Heart left ventricle (tissue), 16 donors: ENCODE data around the gene RIMS1. TPM values are rescaled to one million over a fixed set of nuclear protein-coding genes. Genes with fewer than 3 reads are reported as not detected.

Experiments
- ATAC-seq, 4 donors: fragments of 200-7000 bp; cut with Tn5 transposase; one replicate each; pipeline ENCODE4 v1.9.1; 2020 to 2022; ENCODE audit warnings: moderate library complexity in 4 of 4, mild to moderate bottlenecking in 3 of 4, moderate number of reproducible peaks in 1 of 4
- DNase-seq, 5 donors: peaks; one replicate each; pipeline ENCODE4 v3.0.0-alpha.2; 2020
- H3K27ac ChIP-seq, 12 donors: fragments of 200-600 bp; sonication (generic) in 4 of 12; one replicate each; pipeline versions ENCODE4 v1.5.0 to v1.8.0; 2016 to 2022; ENCODE audit warnings: mild to moderate bottlenecking in 2 of 12
- H3K27me3 ChIP-seq, 9 donors: fragments of 200-600 bp; sonication (generic) in 2 of 9; one replicate each; pipeline versions ENCODE4 v1.5.1 to v1.8.0; 2016 to 2022; ENCODE audit warnings: mild to moderate bottlenecking in 3 of 9
- H3K36me3 ChIP-seq, 9 donors: fragments of 200-600 bp; sonication (generic) in 2 of 9; one replicate each; pipeline versions ENCODE4 v1.5.0 to v1.8.0; 2018 to 2022; ENCODE audit warnings: mild to moderate bottlenecking in 2 of 9
- H3K4me1 ChIP-seq, 12 donors: fragments of 200-600 bp; sonication (generic) in 4 of 12; one replicate each; pipeline versions ENCODE4 v1.5.0 to v1.8.0; 2016 to 2022; ENCODE audit warnings: mild to moderate bottlenecking in 3 of 12
- H3K4me3 ChIP-seq, 12 donors: fragments of 200-600 bp; sonication (generic) in 4 of 12; one replicate each; pipeline versions ENCODE4 v1.5.0 to v1.8.0; 2017 to 2022; ENCODE audit warnings: mild to moderate bottlenecking in 9 of 12, moderate library complexity in 4 of 12
- H3K9me3 ChIP-seq, 12 donors: fragments of 200-600 bp; sonication (generic) in 4 of 12; one replicate each; pipeline versions ENCODE4 v1.5.0 to v1.8.0; 2016 to 2022; ENCODE audit warnings: mild to moderate bottlenecking in 1 of 12
- CTCF ChIP-seq, 12 donors: fragments of 200-600 bp; sonication (generic) in 4 of 12; IDR thresholded peaks; one replicate each; pipeline versions ENCODE4 v1.5.0 to v1.8.0; 2018 to 2022; ENCODE audit warnings: antibody characterized with exemption in 12 of 12, mild to moderate bottlenecking in 5 of 12
- POLR2A ChIP-seq, 2 donors: fragments of 450-650 bp; IDR thresholded peaks; one replicate each; pipeline ENCODE4 v1.6.1; 2017; ENCODE audit warnings: antibody characterized with exemption in 2 of 2, mild to moderate bottlenecking in 2 of 2, moderate library complexity in 2 of 2
- WGBS, 4 donors: extraction: QIAGEN DNeasy Blood & Tissue Kit in 2 of 4; methylation state at CpG; one replicate each; pipeline versions ENCODE4 v1.1.5 to v1.1.7; 2013 to 2018; 5-methylcytosine and 5-hydroxymethylcytosine counted together
- intact Hi-C, 10 donors: fragments of 100-400 bp; cut with DNase I; formaldehyde crosslinking; loops; one replicate each; pipeline versions ENCODE4 v1.11.1 to v1.14.2; 2022
- polyA plus RNA-seq, 2 donors: library from polyadenylated mRNA; stranded (reverse); fragments of 200-250 nt; gene quantifications; one replicate each; pipeline ENCODE4 v1.2.3, GENCODE V29; 2013
- total RNA-seq, 9 donors: library from RNA; depleted of rRNA in 2 of 9; stranded (reverse); fragments of >200 nt in 2 of 9; fragmentation: NEBNext Ultra II Directional in 3 of 9; extraction: Animal tissue kit (Norgen Biotek cat#: 25700) in 3 of 9; gene quantifications; one replicate each; pipeline versions ENCODE4 v1.1.0 to v1.2.4, GENCODE V29; 2016 to 2023
- donor health status: ischemic (EF 13 %, LVEDD 7.1; RV severe dilation, severe dysfunction).
- donor health status: healthy with polysubstance abuse.
- donor health status: DM: no; HTN: yes; CAD: no.
- donor health status: DM: no; HTN: no; CAD: no.
- donor health status: ischemic (EF 25% LVEDD 6.9; RV normal size, moderate dysfunction).
- donor health status: ischemic (EF 25% LVEDD 5.7; RV mildly dilated, moderate dysfunction).
- donor health status: healthy.
- donor health status: DM: yes; HTN: yes; CAD: no.
- donor health status: ischemic (EF 35%, LVEDD 5.7; RV mildly dilated, moderate dysfunction).
- donor health status: nonischemic (EF 11% LVEDD 7.7; RV severe dilation, severe dysfunction).
- donor health status: DM: yes; HTN: yes; CAD: no.
- donor health status: PGD.
- donor health status: ischemic (EF 29% LVEDD 5.4; RV normal size, mild dysfunction).
- donor health status: nonischemic (EF 23%, LVEDD 6.1; RV moderate dilation, normal function).

The RIMS1 gene
- total and polyA plus RNA-seq, 11 donors = 0.11 to 3.2 (median 1.1) TPM; not detected in 4

- DNase-seq (no peak), ATAC-seq (no peak)
- no peak for TF ChIP-seq POLR2A (IDR thresholded peaks at IDR 0.05)
- no peak for TF ChIP-seq CTCF (IDR thresholded peaks at IDR 0.05)
- no peaks in the 10 kb centered on the region for H3K4me1 ChIP-seq
- H3K9me3 ChIP-seq = peaks cover 0 to 1% (median 0%) of the 10 kb centered on the region in 12 donors
- whole genome bisulfite sequencing, 4 donors = 20 to 32% (median 27%) methylated on average over 1 of the region's 1 CpG
- no peaks in the 10 kb centered on the region for H3K36me3 ChIP-seq
- no peak overlapping the region for H3K4me3 ChIP-seq
- no peak overlapping the region for H3K27ac ChIP-seq
- intact Hi-C loops = no loop called here
- H3K27me3 ChIP-seq = no peaks in the 10 kb centered on the region
These were observed 136.5 kb downstream of the RIMS1 start for GRCh38 chr6:72022830-72023229.

GRCh38 chr6:72031471-72031870, 145.1 kb downstream of the RIMS1 start:
- WGBS, 4 donors = 54 to 69% (median 65%) methylated on average over 2 of the region's 2 CpGs
- DNase-seq (no peak), ATAC-seq (no peak)
- no peaks in the 10 kb centered on the region for H3K36me3 ChIP-seq
- intact Hi-C loops = no loop called here
- no peaks in the 10 kb centered on the region for H3K27me3 ChIP-seq
- no peak for TF ChIP-seq CTCF (IDR thresholded peaks at IDR 0.05)
- no peak for TF ChIP-seq POLR2A (IDR thresholded peaks at IDR 0.05)
- no peak overlapping the region for H3K27ac ChIP-seq
- no peaks in the 10 kb centered on the region for H3K9me3 ChIP-seq
- no peaks in the 10 kb centered on the region for H3K4me1 ChIP-seq
- H3K4me3 ChIP-seq = no peak overlapping the region

GRCh38 chr6:72032086-72032485, 145.7 kb downstream of the RIMS1 start:
- Histone ChIP-seq H3K27me3 (no peaks in the 10 kb centered on the region), H3K9me3 (no peaks in the 10 kb centered on the region), H3K36me3 (no peaks in the 10 kb centered on the region), H3K4me3 (no peak overlapping the region), H3K27ac (no peak overlapping the region), H3K4me1 (no peaks in the 10 kb centered on the region)
- no peak for TF ChIP-seq CTCF (IDR thresholded peaks at IDR 0.05)
- ATAC-seq (no peak), DNase-seq (no peak)
- 49 to 63% (median 55%) methylated on average over 2 of the region's 2 CpGs for WGBS, 4 donors
- intact Hi-C loops = no loop called here

GRCh38 chr6:72035486-72035885, 149.1 kb downstream of the RIMS1 start:
- H3K36me3 ChIP-seq = no peaks in the 10 kb centered on the region
- H3K4me3 ChIP-seq = no peak overlapping the region
- intact Hi-C loops = no loop called here
- no peak overlapping the region for H3K27ac ChIP-seq
- H3K9me3 ChIP-seq = no peaks in the 10 kb centered on the region
- no peaks in the 10 kb centered on the region for H3K4me1 ChIP-seq
- DNase-seq (no peak), ATAC-seq (no peak)
- H3K27me3 ChIP-seq = no peaks in the 10 kb centered on the region
- TF ChIP-seq CTCF (IDR thresholded peaks at IDR 0.05) (no peak), POLR2A (IDR thresholded peaks at IDR 0.05) (no peak)
